Omental fat pad (tissue), 4 donors: ENCODE measurements around the gene FOXD3. TPM values are rescaled to one million over a fixed set of nuclear protein-coding genes. Genes with fewer than 3 reads are reported as not detected.

Source experiments
- ATAC-seq: fragments of 150-250 bp; one replicate; pipeline ENCODE4 v1.9.1; 2016; ENCODE audit warnings: mild to moderate bottlenecking, moderate library complexity; ENCODE audit not compliant: low FRiP score
- DNase-seq: peaks from one replicate; pipeline ENCODE4 v3.0.0-alpha.2; 2019; ENCODE audit warnings: low spot score
- CTCF ChIP-seq, 3 donors: fragments of 450-650 bp; IDR thresholded peaks; one replicate each; pipeline ENCODE4 v1.5.1; 2016 to 2017; ENCODE audit warnings: antibody characterized with exemption in 3 of 3, mild to moderate bottlenecking in 3 of 3, moderate library complexity in 2 of 3
- total RNA-seq, 4 donors: library from RNA; depleted of rRNA; stranded (reverse); fragments of >200 nt; gene quantifications; one replicate each; pipeline ENCODE4 v1.1.0, GENCODE V29; 2016

Gene FOXD3
- total RNA-seq, 4 donors from 2014 or later: 0.63 TPM; not detected in 3

GRCh38 chr1:63281753-63282152 is 40.6 kb upstream of the FOXD3 start:
- DNase-seq (no peak), ATAC-seq (no peak)
- TF ChIP-seq CTCF (IDR thresholded peaks at IDR 0.05): no peak

GRCh38 chr1:63289135-63289534 is 33.2 kb upstream of the FOXD3 start:
- DNase-seq (no peak), ATAC-seq (no peak)
- no peak for TF ChIP-seq CTCF (IDR thresholded peaks at IDR 0.05)

GRCh38 chr1:63294803-63295594 is 27.4 kb upstream of the FOXD3 start:
- no peak for ATAC-seq
- DNase-seq: no peak
- TF ChIP-seq CTCF (IDR thresholded peaks at IDR 0.05): no peak

GRCh38 chr1:63304410-63304809 is 18.0 kb upstream of the FOXD3 start:
- no peak for TF ChIP-seq CTCF (IDR thresholded peaks at IDR 0.05)
- ATAC-seq: no peak
- DNase-seq: no peak

GRCh38 chr1:63305043-63305442 is 17.3 kb upstream of the FOXD3 start:
- DNase-seq (no peak), ATAC-seq (no peak)
- TF ChIP-seq CTCF (IDR thresholded peaks at IDR 0.05): no peak

- no peak for ATAC-seq
- no peak for TF ChIP-seq CTCF (IDR thresholded peaks at IDR 0.05)
- no peak for DNase-seq
These were observed 15.1 kb upstream of the FOXD3 start for GRCh38 chr1:63307196-63307794.

- TF ChIP-seq CTCF (IDR thresholded peaks at IDR 0.05): no peak
- ATAC-seq (no peak), DNase-seq (no peak)
These were observed 5.8 kb upstream of the FOXD3 start for GRCh38 chr1:63316598-63316983.
